ENCODE measurements around the gene OR10G6. TPM values are rescaled to one million over a fixed set of nuclear protein-coding genes. Genes with fewer than 3 reads are reported as not detected.

OR10G6 gene
- polyA plus RNA-seq, 1 of the 3 experiments (the other 2 are of a cell fraction), result not detected

- no peak overlapping the region for H3K4me2 ChIP-seq
- no peaks in the 10 kb centered on the region for H3F3A ChIP-seq (replicated peaks; ENCODE audit: insufficient read depth)
- no peaks in the 10 kb centered on the region for H3K4me1 ChIP-seq (ENCODE audit: control insufficient read depth in 1 of 2, insufficient read depth in 2 of 2, low read depth in 1 of 2, low read length in 1 of 2)
- no peak for DNase-seq
- H3K27ac ChIP-seq (ENCODE audit: low read depth in 2 of 2, low read length in 1 of 2), result no peak overlapping the region
- no peaks in the 10 kb centered on the region for H4K20me1 ChIP-seq (ENCODE audit: insufficient read depth)
- 48% methylated on average over 1 of the region's 1 CpG for WGBS (ENCODE audit: low lambda C conversion rate)
- no peaks in the 10 kb centered on the region for H3K36me3 ChIP-seq (replicated peaks in 1 of 2; ENCODE audit: control insufficient read depth in 1 of 2, insufficient read depth in 2 of 2, low read length in 1 of 2)
- POLR2A ChIA-PET, result no interaction called here
- peaks cover 8% of the 10 kb centered on the region; the same call in 1 of the 2 replicates for H3K27me3 ChIP-seq (ENCODE audit: insufficient read depth)
- H3K9me3 ChIP-seq, result no peaks in the 10 kb centered on the region
- no peak overlapping the region for H3K4me3 ChIP-seq (ENCODE audit: low read depth in 2 of 2, low read length in 1 of 2)
- TF ChIP-seq RXRA (IDR thresholded peaks at IDR 0.05; ENCODE audit: borderline replicate concordance, low read depth) (no peak), FOSL2 (IDR thresholded peaks at IDR 0.05; ENCODE audit: borderline replicate concordance, low read depth) (no peak), USF1 (IDR thresholded peaks at IDR 0.05; ENCODE audit: borderline replicate concordance, low read depth) (no peak), MXI1 (IDR thresholded peaks at IDR 0.05; ENCODE audit: low read depth, low read length) (no peak), ZBTB33 (IDR thresholded peaks at IDR 0.05; ENCODE audit: borderline replicate concordance, low read depth) (no peak), NRF1 (IDR thresholded peaks at IDR 0.05; ENCODE audit: low read depth, low read length) (no peak), NFIC (IDR thresholded peaks at IDR 0.05; ENCODE audit: borderline replicate concordance) (no peak), REST (IDR thresholded peaks at IDR 0.05; ENCODE audit: low read depth, low read length) (no peak), ELF1 (IDR thresholded peaks at IDR 0.05) (no peak), GATA2 (CRISPR knock-in tag; IDR thresholded peaks at IDR 0.05) (no peak), TEAD4 (IDR thresholded peaks at IDR 0.05; ENCODE audit: borderline replicate concordance, insufficient read depth) (no peak), USF2 (IDR thresholded peaks at IDR 0.05; ENCODE audit: borderline replicate concordance, low read depth, low read length) (no peak), CTCF (IDR thresholded peaks at IDR 0.05) (no peak), TCF12 (IDR thresholded peaks at IDR 0.05) (no peak), FOXM1 (IDR thresholded peaks at IDR 0.05; ENCODE audit: low read depth) (no peak)
- CTCF ChIA-PET, result no interaction called here
- no peak overlapping the region for H3K9ac ChIP-seq
- H3K9me2 ChIP-seq, result no peaks in the 10 kb centered on the region
- no peak overlapping the region for H2AFZ ChIP-seq (ENCODE audit: low read depth)
- H3K79me2 ChIP-seq (ENCODE audit: insufficient read depth), result no peaks in the 10 kb centered on the region
These were observed 41.7 kb upstream of the OR10G6 start for GRCh38 chr11:124036666-124037065.
